Esophagus muscularis mucosa (tissue), 4 donors: ENCODE measurements around the gene XYLT1. TPM values are rescaled to one million over a fixed set of nuclear protein-coding genes. Genes with fewer than 3 reads are reported as not detected.
A peak's percentile ranks its signal among the peaks of the same experiment; 100 is the strongest.

Experiments
- DNase-seq: peaks from one replicate; pipeline ENCODE4 v3.0.0-alpha.2; 2017; ENCODE audit errors: extremely low spot score
- H3K27ac ChIP-seq, 4 donors: fragments of 200-600 bp; sonication (generic); replicated peaks in 1 of 4; 1 replicate in 3 of 4; 2 replicates in 1 of 4; pipeline ENCODE4 v1.5.1; 2016 to 2019; ENCODE audit warnings: mild to moderate bottlenecking in 1 of 4
- H3K27me3 ChIP-seq, 4 donors: fragments of 200-600 bp; sonication (generic); one replicate each; pipeline versions ENCODE4 v1.5.1 to v1.6.0; 2016 to 2019
- H3K36me3 ChIP-seq, 4 donors: fragments of 200-600 bp; sonication (generic); one replicate each; pipeline ENCODE4 v1.5.1; 2016 to 2019
- H3K4me1 ChIP-seq, 4 donors: fragments of 200-600 bp; sonication (generic); one replicate each; pipeline ENCODE4 v1.5.1; 2016 to 2019
- H3K4me3 ChIP-seq, 4 donors: fragments of 200-600 bp; sonication (generic); 1 replicate in 2 of 4; 2 replicates in 2 of 4; pipeline ENCODE4 v1.5.1; 2016 to 2019; ENCODE audit warnings: mild to moderate bottlenecking in 4 of 4, moderate library complexity in 1 of 4
- H3K9me3 ChIP-seq, 4 donors: fragments of 200-600 bp; sonication (generic); 1 replicate in 3 of 4; 2 replicates in 1 of 4; pipeline ENCODE4 v1.5.1; 2016 to 2019
- CTCF ChIP-seq, 3 experiments: fragments of 200-600 bp in 2 of 3; fragments of 450-650 bp in 1 of 3; sonication (generic) in 2 of 3; IDR thresholded peaks; one replicate each; pipeline ENCODE4 v1.5.1; 2017 to 2019; ENCODE audit warnings: antibody characterized with exemption in 3 of 3, mild to moderate bottlenecking in 2 of 3, moderate library complexity in 1 of 3
- EP300 ChIP-seq: sonication (generic); formaldehyde crosslinking; IDR thresholded peaks from one replicate; pipeline ENCODE4 v1.6.1; 2017; ENCODE audit warnings: antibody characterized with exemption
- POLR2A ChIP-seq: fragments of 450-650 bp; IDR thresholded peaks from one replicate; pipeline ENCODE4 v1.6.1; 2017; ENCODE audit warnings: antibody characterized with exemption, moderate library complexity, mild to moderate bottlenecking, low read depth
- POLR2AphosphoS5 ChIP-seq, 2 donors: sonication (generic); formaldehyde crosslinking; IDR thresholded peaks; one replicate each; pipeline ENCODE4 v1.6.1; 2017; ENCODE audit warnings: antibody characterized with exemption in 2 of 2
- WGBS: methylation state at CpG from one replicate; pipeline ENCODE4 v1.1.5; 2018; 5-methylcytosine and 5-hydroxymethylcytosine counted together
- intact Hi-C: fragments of 100-400 bp; cut with DNase I; formaldehyde crosslinking; loops from one replicate; pipeline ENCODE4 v1.15.1; 2023
- total RNA-seq, 4 donors: library from RNA; depleted of rRNA; stranded (reverse); fragments of >200 nt; gene quantifications; one replicate each; pipeline versions ENCODE4 v1.1.0 to v1.2.1, GENCODE V29; 2016

The XYLT1 gene
- total RNA-seq, 4 donors from 2014 or later, result 25.2 to 57.1 (median 33.5) TPM

DNA sequence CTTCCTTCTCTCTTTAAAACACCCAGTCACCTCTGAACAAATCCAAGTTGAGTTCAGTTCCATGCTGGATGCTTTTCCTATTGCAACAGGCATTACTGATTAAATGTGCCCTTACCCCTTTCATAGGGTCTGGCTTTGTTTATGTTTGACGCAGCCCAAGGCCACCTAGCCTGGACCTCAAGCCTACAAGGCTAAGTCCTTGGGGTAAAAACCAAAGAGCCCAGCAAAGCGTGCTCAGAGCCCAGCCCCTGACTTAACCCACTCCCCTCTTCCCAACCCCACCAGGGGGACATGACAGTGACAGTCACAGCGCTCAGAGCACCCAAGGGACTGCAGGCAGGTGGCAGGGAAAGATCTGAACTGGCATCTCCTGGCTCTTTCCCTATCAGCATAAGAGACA is 200.6 kb downstream of the XYLT1 start:
- WGBS, result 92% methylated on average over 3 of the region's 3 CpGs
- Histone ChIP-seq H3K36me3 (no peaks in the 10 kb centered on the region), H3K4me1 (peaks cover 15 to 44% (median 41%) of the 10 kb centered on the region in 4 donors), H3K9me3 (no peaks in the 10 kb centered on the region), H3K4me3 (no peak overlapping the region), H3K27ac (peak overlapping the region in 3 of 4 donors; percentile 67 to 73 (median 70)), H3K27me3 (no peaks in the 10 kb centered on the region)
- intact Hi-C loops, result no loop called here
- TF ChIP-seq POLR2AphosphoS5 (IDR thresholded peaks at IDR 0.05) (no peak), POLR2A (no peak), CTCF (IDR thresholded peaks at IDR 0.05) (no peak), EP300 (no peak)
- DNase-seq, result no peak

GRCh38 chr16:17269439-17269838 is 201.3 kb downstream of the XYLT1 start:
- H3K27ac ChIP-seq, result peak overlapping the region in 3 of 4 donors; percentile 67 to 73 (median 70)
- no peak overlapping the region for H3K4me3 ChIP-seq
- WGBS, result 70% methylated on average over 2 of the region's 2 CpGs
- peaks cover 15 to 44% (median 41%) of the 10 kb centered on the region in 4 donors for H3K4me1 ChIP-seq
- no peak for DNase-seq
- TF ChIP-seq POLR2A (no peak), POLR2AphosphoS5 (IDR thresholded peaks at IDR 0.05) (peak; percentile 24 to 37), EP300 (no peak)
- H3K9me3 ChIP-seq, result no peaks in the 10 kb centered on the region
- H3K36me3 ChIP-seq, result no peaks in the 10 kb centered on the region
- intact Hi-C loops, result no loop called here
- no peaks in the 10 kb centered on the region for H3K27me3 ChIP-seq

DNA sequence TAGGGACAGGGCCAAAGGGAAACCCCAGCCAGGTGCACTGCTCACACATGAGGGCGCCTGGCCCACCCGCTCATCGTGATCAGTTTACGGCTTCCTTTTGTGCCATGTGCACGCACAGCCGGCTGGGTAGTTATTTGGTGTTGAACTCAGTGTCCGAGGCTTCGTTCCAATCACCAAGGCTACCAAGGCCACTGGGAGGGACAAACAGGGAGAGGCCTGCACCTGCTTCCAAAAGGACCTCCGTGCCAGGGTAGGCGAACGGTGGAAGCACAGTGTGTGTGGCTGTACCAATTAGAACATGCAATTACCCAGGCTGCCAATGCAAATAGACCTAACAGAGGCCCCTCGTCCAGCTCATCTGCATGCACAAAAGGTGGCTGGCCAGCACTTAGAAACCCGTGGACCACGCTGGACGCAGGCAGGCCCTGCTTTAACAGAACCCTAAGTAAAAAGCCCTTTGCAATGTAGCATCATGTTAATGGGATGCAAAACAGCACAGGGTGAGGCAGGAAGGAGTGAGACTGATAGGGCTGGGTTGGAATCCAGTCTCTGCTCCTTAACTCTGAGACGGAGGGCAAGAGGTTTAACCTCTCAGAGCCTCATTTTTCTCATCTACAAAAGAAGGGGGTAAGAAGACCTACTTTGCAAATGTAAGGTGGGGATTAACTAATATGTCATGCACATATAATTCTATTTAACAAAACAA is 204.0 kb downstream of the XYLT1 start:
- Histone ChIP-seq H3K9me3 (no peaks in the 10 kb centered on the region), H3K4me1 (peaks cover 14 to 34% (median 26%) of the 10 kb centered on the region in 4 donors), H3K36me3 (no peaks in the 10 kb centered on the region), H3K27ac (no peak overlapping the region), H3K4me3 (no peak overlapping the region), H3K27me3 (no peaks in the 10 kb centered on the region)
- DNase-seq, result no peak
- TF ChIP-seq CTCF (IDR thresholded peaks at IDR 0.05) (no peak), POLR2AphosphoS5 (IDR thresholded peaks at IDR 0.05) (no peak), EP300 (no peak), POLR2A (no peak)
- intact Hi-C loops, result no loop called here
- 79% methylated on average over 16 of the region's 16 CpGs for WGBS

DNA sequence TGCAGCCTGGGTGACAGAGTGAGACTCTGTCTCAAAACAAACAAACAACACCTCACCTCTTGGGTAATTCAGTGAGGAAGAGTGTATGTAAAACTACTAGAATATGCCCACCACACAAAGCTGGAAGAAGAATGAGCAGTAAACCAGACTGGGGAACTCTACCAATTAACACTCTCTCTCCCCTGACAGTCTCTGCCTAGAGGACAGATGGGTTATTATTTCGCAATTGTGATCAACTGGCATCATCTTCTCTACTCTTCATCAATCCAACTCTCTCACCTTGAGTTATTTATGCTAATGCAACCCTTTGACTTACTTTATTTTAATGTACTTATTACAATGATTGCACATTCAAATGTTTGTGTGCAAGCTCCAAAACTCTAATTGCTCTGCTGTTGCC is 205.6 kb downstream of the XYLT1 start:
- no peak overlapping the region for H3K4me3 ChIP-seq
- no peak overlapping the region for H3K27ac ChIP-seq
- H3K27me3 ChIP-seq, result no peaks in the 10 kb centered on the region
- 95% methylated on average over 1 of the region's 1 CpG for WGBS
- no peaks in the 10 kb centered on the region for H3K9me3 ChIP-seq
- DNase-seq, result no peak
- H3K36me3 ChIP-seq, result no peaks in the 10 kb centered on the region
- intact Hi-C loops, result no loop called here
- TF ChIP-seq EP300 (no peak), POLR2AphosphoS5 (IDR thresholded peaks at IDR 0.05) (no peak), CTCF (IDR thresholded peaks at IDR 0.05) (no peak), POLR2A (no peak)
- H3K4me1 ChIP-seq, result peaks cover 2 to 20% (median 12%) of the 10 kb centered on the region in 4 donors

DNA sequence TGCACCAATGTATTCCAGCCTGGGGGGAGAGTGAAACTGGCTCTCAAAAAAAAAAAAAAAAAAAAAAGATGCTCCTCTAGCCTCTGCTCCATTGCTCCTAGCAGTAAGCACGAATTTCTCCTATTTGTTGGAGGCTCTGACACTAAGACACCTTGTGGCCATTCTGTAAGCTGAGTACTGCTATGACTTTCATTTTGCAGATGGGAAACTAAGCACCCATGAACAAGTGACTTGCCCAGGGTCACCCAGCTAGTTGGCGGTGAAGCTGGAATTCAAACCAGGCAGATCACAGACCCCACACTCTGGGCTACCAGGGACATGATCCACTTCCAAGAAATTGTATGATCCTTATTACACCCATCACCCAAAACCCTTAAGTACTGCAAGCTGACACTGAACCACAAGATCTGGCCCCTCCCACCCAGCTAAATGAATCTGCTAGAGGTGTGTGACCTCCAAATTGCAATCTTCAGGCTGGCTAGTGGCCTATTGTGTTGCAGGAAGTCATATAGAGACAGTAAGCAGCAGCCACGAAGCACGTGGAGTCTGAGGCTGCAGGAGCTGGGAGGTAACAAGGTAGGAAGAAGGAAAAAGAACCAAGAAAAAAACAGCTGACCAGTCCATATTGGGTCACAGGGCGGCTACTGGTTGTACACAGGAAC is 209.4 kb downstream of the XYLT1 start:
- no peaks in the 10 kb centered on the region for H3K27me3 ChIP-seq
- WGBS, result 78% methylated on average over 5 of the region's 5 CpGs
- no peak for TF ChIP-seq POLR2AphosphoS5 (IDR thresholded peaks at IDR 0.05)
- TF ChIP-seq CTCF (IDR thresholded peaks at IDR 0.05), result no peak
- no peak for TF ChIP-seq POLR2A
- TF ChIP-seq EP300, result no peak
- intact Hi-C loops, result no loop called here
- no peak for DNase-seq
- H3K9me3 ChIP-seq, result no peaks in the 10 kb centered on the region
- no peak overlapping the region for H3K4me3 ChIP-seq
- H3K27ac ChIP-seq, result no peak overlapping the region
- H3K36me3 ChIP-seq, result peaks cover 0 to 14% (median 2%) of the 10 kb centered on the region in 4 donors
- peaks cover 0 to 14% (median 7%) of the 10 kb centered on the region in 4 donors for H3K4me1 ChIP-seq
